ENCODE data around the gene THSD7B.

The THSD7B gene

GRCh38 chr2:137161250-137161649, 395.9 kb downstream of the THSD7B start:
- TF ChIP-seq CTCF (IDR thresholded peaks at IDR 0.05; ENCODE audit: control insufficient read depth, extremely low read depth, insufficient read depth): no peak
- H3K4me3 ChIP-seq (ENCODE audit: low read depth, low read length): no peak overlapping the region
- DNase-seq (ENCODE audit: low read depth): no peak

DNA sequence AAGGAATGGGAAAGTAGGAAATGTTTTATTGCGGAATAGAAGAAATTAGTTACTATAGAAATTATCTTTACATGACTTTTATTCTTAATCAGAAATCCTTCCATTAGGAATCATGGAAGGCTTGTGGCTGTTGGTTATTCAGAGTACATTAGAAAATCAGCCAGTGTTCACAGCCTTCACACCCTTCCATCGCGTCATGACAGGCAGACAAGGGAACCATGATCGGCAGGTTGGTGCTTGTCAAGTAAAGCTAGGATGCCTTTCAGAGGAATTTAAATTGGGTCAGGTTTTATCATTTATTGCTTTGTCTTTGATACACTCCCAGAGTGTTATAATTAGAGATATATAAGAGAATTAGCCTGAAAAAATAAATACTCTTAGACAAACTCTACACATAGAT, 400.6 kb downstream of the THSD7B start:
- H3K4me3 ChIP-seq (ENCODE audit: low read depth, low read length): no peak overlapping the region
- no peak for DNase-seq (ENCODE audit: low read depth)
- no peak for TF ChIP-seq CTCF (IDR thresholded peaks at IDR 0.05; ENCODE audit: control insufficient read depth, extremely low read depth, insufficient read depth)

DNA sequence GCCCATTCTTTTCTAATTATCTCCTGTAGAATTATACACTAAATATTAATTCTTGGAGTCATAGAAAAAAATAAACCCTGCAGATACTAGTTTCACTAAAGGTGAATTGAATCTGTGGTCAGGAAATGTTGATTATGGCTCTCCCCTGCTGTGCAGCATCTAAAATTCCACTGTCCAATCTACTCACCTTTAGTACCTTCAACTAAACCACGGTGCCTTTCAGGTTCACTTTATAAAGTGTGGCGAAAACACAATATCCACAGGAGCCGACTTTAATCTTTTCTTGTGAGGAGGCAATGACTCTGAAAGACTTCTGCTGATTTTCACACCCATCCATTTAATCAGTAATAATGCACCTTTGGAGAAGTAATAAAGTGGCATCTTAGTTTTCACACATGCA, 402.3 kb downstream of the THSD7B start:
- no peak for DNase-seq (ENCODE audit: low read depth)
- no peak overlapping the region for H3K4me3 ChIP-seq (ENCODE audit: low read depth, low read length)
- TF ChIP-seq CTCF (IDR thresholded peaks at IDR 0.05; ENCODE audit: control insufficient read depth, extremely low read depth, insufficient read depth): no peak

DNA sequence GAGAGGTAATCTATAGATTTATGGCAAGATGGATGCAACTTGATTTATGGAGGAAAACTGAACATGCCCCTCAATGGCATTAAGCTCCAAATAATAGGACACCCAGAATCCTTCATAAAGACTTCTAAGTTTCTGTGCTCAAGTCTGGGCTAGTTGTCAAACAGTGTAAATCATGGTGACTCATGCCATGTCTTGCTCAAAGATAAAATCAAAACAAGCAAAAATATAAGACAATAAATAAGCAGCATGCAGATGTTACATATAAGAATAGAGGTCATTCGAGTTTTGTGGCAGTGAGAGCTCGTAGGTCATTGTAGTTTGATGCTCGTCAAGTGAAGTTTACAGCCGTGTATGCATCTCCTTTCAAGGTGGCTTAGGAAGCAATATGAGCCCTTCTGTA, 403.2 kb downstream of the THSD7B start:
- TF ChIP-seq CTCF (IDR thresholded peaks at IDR 0.05; ENCODE audit: control insufficient read depth, extremely low read depth, insufficient read depth): no peak
- DNase-seq (ENCODE audit: low read depth): peak; percentile 30

DNA sequence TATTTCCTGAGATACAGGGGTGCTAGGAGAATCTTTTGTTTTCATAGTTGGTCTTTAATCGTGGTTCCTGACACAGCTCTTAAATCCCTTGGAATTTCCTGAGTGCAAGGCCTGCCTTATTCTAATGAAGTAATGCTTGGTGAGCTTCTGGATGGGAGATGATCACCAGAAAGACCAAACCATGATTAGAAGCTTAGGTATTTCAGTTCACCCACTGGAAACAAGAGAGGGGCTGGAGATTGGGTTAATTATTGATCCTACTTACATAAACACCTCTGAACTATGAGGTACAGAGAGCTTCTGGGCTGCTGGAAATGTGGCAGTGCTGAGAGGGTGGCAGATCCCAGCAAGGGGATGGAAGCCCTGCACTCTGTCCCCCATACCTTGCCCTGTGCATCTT, 406.8 kb downstream of the THSD7B start:
- H3K4me3 ChIP-seq (ENCODE audit: low read depth, low read length): no peak overlapping the region
- DNase-seq (ENCODE audit: low read depth): no peak
- no peak for TF ChIP-seq CTCF (IDR thresholded peaks at IDR 0.05; ENCODE audit: control insufficient read depth, extremely low read depth, insufficient read depth)

More for the DNA sequence above, 403.2 kb downstream of the THSD7B start:
- H3K4me3 ChIP-seq (ENCODE audit: low read depth, low read length): no peak overlapping the region

DNA sequence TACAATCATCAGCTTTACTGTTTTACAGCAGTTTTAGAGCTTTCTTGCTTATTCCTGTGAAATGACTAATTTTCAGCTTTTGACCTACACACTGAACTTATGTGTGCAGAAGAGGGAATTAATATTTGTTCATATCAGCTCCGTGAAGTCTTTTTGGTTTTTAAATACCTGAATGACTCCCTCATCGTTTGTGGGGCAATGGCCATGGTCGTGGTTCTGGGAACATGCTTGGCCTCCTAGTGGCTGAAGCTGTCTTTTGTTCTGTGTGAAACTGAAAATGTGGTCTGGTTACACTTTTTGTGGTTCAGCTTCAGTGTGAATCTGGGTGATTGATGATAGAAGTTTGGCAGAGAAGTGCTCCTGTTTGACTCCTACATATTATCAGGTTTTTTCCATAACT, 408.1 kb downstream of the THSD7B start:
- no peak for DNase-seq (ENCODE audit: low read depth)
- TF ChIP-seq CTCF (IDR thresholded peaks at IDR 0.05; ENCODE audit: control insufficient read depth, extremely low read depth, insufficient read depth): no peak

GRCh38 chr2:137175246-137175645, 409.9 kb downstream of the THSD7B start:
- no peak for DNase-seq (ENCODE audit: low read depth)
- no peak overlapping the region for H3K4me3 ChIP-seq (ENCODE audit: low read depth, low read length)
- no peak for TF ChIP-seq CTCF (IDR thresholded peaks at IDR 0.05; ENCODE audit: control insufficient read depth, extremely low read depth, insufficient read depth)

More for the DNA sequence above, 408.1 kb downstream of the THSD7B start:
- no peak overlapping the region for H3K4me3 ChIP-seq (ENCODE audit: low read depth, low read length)

Measured in LNCaP clone FGC (cell line).